Sigmoid colon (tissue), 3 donors: ENCODE data around the gene WDR11.

Experiments used
- POLR2A ChIP-seq, 2 donors: fragments of 450-650 bp; IDR thresholded peaks; one replicate each; pipeline ENCODE4 v1.6.1; 2016; ENCODE audit warnings: antibody characterized with exemption in 2 of 2, mild to moderate bottlenecking in 2 of 2, moderate library complexity in 2 of 2
- TF ChIP-seq, protein P1 (sequence below), 4 experiments: fragments of 450-650 bp in 3 of 4; fragments of 200-600 bp in 1 of 4; IDR thresholded peaks; one replicate each; pipeline ENCODE4 v1.5.1; 2016 to 2019; ENCODE audit warnings: antibody characterized with exemption in 4 of 4, mild to moderate bottlenecking in 3 of 4, moderate library complexity in 2 of 4

DNA sequence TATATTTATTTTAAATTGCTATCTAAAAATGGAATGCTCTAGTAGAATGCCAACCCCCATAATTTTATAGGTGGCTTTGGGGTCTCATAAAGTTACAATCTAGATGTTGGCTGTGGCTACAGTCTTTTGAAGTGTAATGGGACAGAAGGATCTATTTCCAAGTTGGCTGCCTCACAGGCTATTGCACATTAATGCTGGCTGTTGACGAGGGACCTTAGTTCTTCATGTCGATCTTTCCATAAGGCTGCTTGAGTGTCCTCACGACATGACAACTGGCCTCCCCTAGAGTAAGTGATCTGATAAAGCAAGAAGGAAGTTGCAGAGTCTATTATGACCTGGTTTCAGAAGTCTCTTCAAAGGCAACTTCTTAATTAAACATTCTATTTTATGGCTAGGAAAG, 36.3 kb downstream of the WDR11 start:
- TF ChIP-seq, protein P1, sequence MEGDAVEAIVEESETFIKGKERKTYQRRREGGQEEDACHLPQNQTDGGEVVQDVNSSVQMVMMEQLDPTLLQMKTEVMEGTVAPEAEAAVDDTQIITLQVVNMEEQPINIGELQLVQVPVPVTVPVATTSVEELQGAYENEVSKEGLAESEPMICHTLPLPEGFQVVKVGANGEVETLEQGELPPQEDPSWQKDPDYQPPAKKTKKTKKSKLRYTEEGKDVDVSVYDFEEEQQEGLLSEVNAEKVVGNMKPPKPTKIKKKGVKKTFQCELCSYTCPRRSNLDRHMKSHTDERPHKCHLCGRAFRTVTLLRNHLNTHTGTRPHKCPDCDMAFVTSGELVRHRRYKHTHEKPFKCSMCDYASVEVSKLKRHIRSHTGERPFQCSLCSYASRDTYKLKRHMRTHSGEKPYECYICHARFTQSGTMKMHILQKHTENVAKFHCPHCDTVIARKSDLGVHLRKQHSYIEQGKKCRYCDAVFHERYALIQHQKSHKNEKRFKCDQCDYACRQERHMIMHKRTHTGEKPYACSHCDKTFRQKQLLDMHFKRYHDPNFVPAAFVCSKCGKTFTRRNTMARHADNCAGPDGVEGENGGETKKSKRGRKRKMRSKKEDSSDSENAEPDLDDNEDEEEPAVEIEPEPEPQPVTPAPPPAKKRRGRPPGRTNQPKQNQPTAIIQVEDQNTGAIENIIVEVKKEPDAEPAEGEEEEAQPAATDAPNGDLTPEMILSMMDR (IDR thresholded peaks at IDR 0.05), result no peak
- no peak for TF ChIP-seq POLR2A (IDR thresholded peaks at IDR 0.05)
